ENCODE measurements around the gene PLPPR3. TPM values are rescaled to one million over a fixed set of nuclear protein-coding genes. Genes with fewer than 3 reads are reported as not detected.

Gene PLPPR3
- total RNA-seq, 1 experiment from 2014 or later, result 57.9 TPM

- peaks cover 2 to 11% of the 10 kb centered on the region in 2 experiments; a peak in 2 of 4 replicates for H3K4me1 Mint-ChIP-seq
- no peak overlapping the region for H2BK120ac ChIP-seq (ENCODE audit: low read depth, low read length, poor library complexity, severe bottlenecking)
- no peak overlapping the region for H2BK5ac ChIP-seq (ENCODE audit: insufficient read length, low read length)
- H2AFZ ChIP-seq (ENCODE audit: low read length), result no peak overlapping the region
- no peak overlapping the region for H2BK20ac ChIP-seq (ENCODE audit: low read depth, low read length, poor library complexity, severe bottlenecking)
- H3K27ac Mint-ChIP-seq, result no peak overlapping the region
- peaks cover 2% of the 10 kb centered on the region for H3K23me2 ChIP-seq (ENCODE audit: insufficient read length, low read depth, low read length, poor library complexity, severe bottlenecking)
- H3K14ac ChIP-seq (ENCODE audit: insufficient read depth, low read length), result no peak overlapping the region; the same call in 1 of the 2 replicates
- no peak overlapping the region for H3K23ac ChIP-seq (ENCODE audit: insufficient read length, low read depth, low read length)
- H2BK15ac ChIP-seq (ENCODE audit: low read depth, low read length), result no peak overlapping the region
- no peaks in the 10 kb centered on the region for H3K79me1 ChIP-seq (ENCODE audit: insufficient read depth, low read depth, low read length, poor library complexity, severe bottlenecking)
- H3K27ac ChIP-seq (ENCODE audit: insufficient read length, low read depth, low read length), result no peak overlapping the region
- peaks cover 0 to 4% of the 10 kb centered on the region in 2 experiments; a peak in 2 of 5 replicates for H3K9me3 Mint-ChIP-seq
- H3K4me2 ChIP-seq (ENCODE audit: insufficient read depth, insufficient read length, low read length), result peak overlapping the region; percentile 9
- no peak overlapping the region for H3K18ac ChIP-seq (ENCODE audit: insufficient read length, low read depth, low read length)
- no peak overlapping the region for H3K4ac ChIP-seq (ENCODE audit: low read depth, low read length)
- no peak overlapping the region for H2AK5ac ChIP-seq (ENCODE audit: insufficient read length, low read length)
- no CpG with 5 or more reads among the region's 70 CpGs for WGBS (ENCODE audit: extremely low coverage, insufficient read length, low lambda C conversion rate)
- no peaks in the 10 kb centered on the region for H3K79me2 ChIP-seq (ENCODE audit: insufficient read depth, low read length)
- no peak overlapping the region for H3K9ac ChIP-seq (ENCODE audit: extremely low read depth, insufficient read length, low read length)
- no peaks in the 10 kb centered on the region for H4K20me1 ChIP-seq (ENCODE audit: control insufficient read depth, insufficient read depth, insufficient read length)
- no peak overlapping the region for H4K8ac ChIP-seq (replicated peaks; ENCODE audit: insufficient read length, low read depth, low read length)
- TF ChIP-seq CTCF (conservative IDR thresholded peaks at IDR 0.05), result no peak
- H3K36me3 Mint-ChIP-seq (ENCODE audit: insufficient read depth in 1 of 3, low read depth in 3 of 3), result no peaks in the 10 kb centered on the region; a peak in 1 of 7 replicates
- H3K9me3 ChIP-seq (ENCODE audit: control insufficient read depth, low read depth, low read length), result no peaks in the 10 kb centered on the region
- no peak for DNase-seq
- H4K91ac ChIP-seq (ENCODE audit: insufficient read length, low read depth, low read length), result no peak overlapping the region
- no peaks in the 10 kb centered on the region for H3K4me1 ChIP-seq (ENCODE audit: insufficient read depth, low read length)
- H3K27me3 Mint-ChIP-seq (ENCODE audit: low read depth), result peaks cover 59% of the 10 kb centered on the region
- no peak overlapping the region for H4K5ac ChIP-seq (ENCODE audit: insufficient read length, low read depth, low read length)
- H2BK12ac ChIP-seq (ENCODE audit: insufficient read length, low read depth, low read length), result no peak overlapping the region
- H3K27me3 ChIP-seq (ENCODE audit: insufficient read depth, low read length), result peaks cover 3% of the 10 kb centered on the region; the same call in 1 of the 2 replicates
- peak overlapping the region; percentile 25 to 77 for H3K4me3 Mint-ChIP-seq
- no peak overlapping the region for H3K56ac ChIP-seq (ENCODE audit: insufficient read length, low read depth, low read length)
- H3T11ph ChIP-seq (ENCODE audit: low read length), result no peak overlapping the region
Measured at GRCh38 chr19:843836-844545, 22.2 kb upstream of the PLPPR3 start.

Measured in H9 (cell line).